AG04449 (cell line): ENCODE measurements around the gene MIER2.

Experiments used
- CTCF ChIA-PET: fragments of 350-600 bp; formaldehyde crosslinking; extraction: SDS; loops from one replicate; lab custom pipeline; 2021; ENCODE audit warnings: antibody characterized with exemption; lab: Yijun Ruan, JAX
- POLR2A ChIA-PET: fragments of 400-600, 350-600 bp; formaldehyde crosslinking; extraction: SDS; loops from one replicate; lab custom pipeline; 2020; ENCODE audit warnings: antibody characterized with exemption, inconsistent platforms; lab: Yijun Ruan, JAX
- DNase-seq: peaks from one replicate; pipeline ENCODE4 v3.0.0-alpha.2; 2010; ENCODE audit warnings: low read depth, low spot score
- H3K4me3 ChIP-seq: 2 replicates; pipeline ENCODE4 v1.5.1; 2011; ENCODE audit warnings: low read depth, mild to moderate bottlenecking, control low read depth, low read length
- CTCF ChIP-seq: IDR thresholded peaks from one replicate; pipeline ENCODE4 v1.5.1; 2011; ENCODE audit warnings: mild to moderate bottlenecking, moderate library complexity, low read length, control low read depth, inconsistent platforms; ENCODE audit not compliant: insufficient read depth; ENCODE audit errors: missing control alignments

MIER2 gene

GRCh38 chr19:311813-312261, 32.8 kb downstream of the MIER2 start:
- ChIA-PET POLR2A (no interaction called here), CTCF (no interaction called here)
- no peak for TF ChIP-seq CTCF
- H3K4me3 ChIP-seq, result no peak overlapping the region
- no peak for DNase-seq

DNA sequence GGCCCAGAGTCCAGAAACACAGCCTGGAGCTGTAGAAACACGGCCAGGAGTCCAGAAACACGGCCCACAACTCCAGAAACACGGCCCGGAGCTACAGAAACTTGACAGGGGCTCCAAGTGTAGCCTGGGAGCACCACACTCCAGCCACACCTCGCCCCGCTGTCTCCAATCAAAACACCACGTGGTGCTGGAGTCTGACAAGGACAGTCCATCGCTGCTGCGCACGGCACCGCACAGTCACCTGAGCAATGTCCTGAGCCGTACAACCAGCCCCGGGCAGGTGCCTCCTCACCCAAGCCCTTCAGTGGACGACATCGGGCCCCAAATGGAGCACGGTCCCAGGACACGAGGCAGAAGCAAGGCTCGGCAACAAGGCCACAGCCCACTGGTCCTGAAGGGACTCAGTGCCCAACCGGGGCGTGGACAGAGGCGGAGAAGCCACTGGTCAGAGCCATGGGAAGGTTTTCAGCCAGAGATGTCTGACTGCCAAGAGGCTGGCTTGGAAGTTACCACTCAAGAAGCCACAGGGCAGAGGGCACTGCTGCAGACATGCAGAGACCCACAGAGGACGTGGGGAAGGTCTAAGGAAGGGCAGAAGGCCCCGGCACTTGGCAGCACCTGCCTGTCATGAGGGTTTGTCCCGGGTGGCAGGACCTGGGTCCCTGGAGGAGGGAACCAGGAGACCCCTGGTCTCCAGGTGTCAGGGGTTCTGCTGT, 33.7 kb downstream of the MIER2 start:
- TF ChIP-seq CTCF, result no peak
- H3K4me3 ChIP-seq, result no peak overlapping the region
- DNase-seq, result no peak
- CTCF ChIA-PET, result interaction anchor here (1.3 kb wide), 1 partner anchor 15 kb away, joined by 6 read pairs; no protein-coding TSS in a partner anchor
- POLR2A ChIA-PET, result interaction anchor here (1.0 to 1.1 kb wide), 2 partner anchors 15 to 32 kb away, joined by 4 to 5 read pairs; no protein-coding TSS in a partner anchor

- POLR2A ChIA-PET, result interaction anchor here (0.6 to 1.1 kb wide), 3 partner anchors 11 to 33 kb away, joined by 3 to 5 read pairs (median 4); no protein-coding TSS in a partner anchor
- peak; percentile 11 for TF ChIP-seq CTCF
- peak overlapping the region; percentile 52 for H3K4me3 ChIP-seq
- DNase-seq, result no peak
- CTCF ChIA-PET, result interaction anchor here (0.8 to 1.3 kb wide), 2 partner anchors 15 to 196 kb away, joined by 5 to 6 read pairs; no protein-coding TSS in a partner anchor
These were observed 34.4 kb downstream of the MIER2 start for GRCh38 chr19:310141-310651.

GRCh38 chr19:309206-309565, 35.4 kb downstream of the MIER2 start:
- POLR2A ChIA-PET, result no interaction called here
- no peak for TF ChIP-seq CTCF
- DNase-seq, result no peak
- CTCF ChIA-PET, result no interaction called here
- H3K4me3 ChIP-seq, result no peak overlapping the region

DNA sequence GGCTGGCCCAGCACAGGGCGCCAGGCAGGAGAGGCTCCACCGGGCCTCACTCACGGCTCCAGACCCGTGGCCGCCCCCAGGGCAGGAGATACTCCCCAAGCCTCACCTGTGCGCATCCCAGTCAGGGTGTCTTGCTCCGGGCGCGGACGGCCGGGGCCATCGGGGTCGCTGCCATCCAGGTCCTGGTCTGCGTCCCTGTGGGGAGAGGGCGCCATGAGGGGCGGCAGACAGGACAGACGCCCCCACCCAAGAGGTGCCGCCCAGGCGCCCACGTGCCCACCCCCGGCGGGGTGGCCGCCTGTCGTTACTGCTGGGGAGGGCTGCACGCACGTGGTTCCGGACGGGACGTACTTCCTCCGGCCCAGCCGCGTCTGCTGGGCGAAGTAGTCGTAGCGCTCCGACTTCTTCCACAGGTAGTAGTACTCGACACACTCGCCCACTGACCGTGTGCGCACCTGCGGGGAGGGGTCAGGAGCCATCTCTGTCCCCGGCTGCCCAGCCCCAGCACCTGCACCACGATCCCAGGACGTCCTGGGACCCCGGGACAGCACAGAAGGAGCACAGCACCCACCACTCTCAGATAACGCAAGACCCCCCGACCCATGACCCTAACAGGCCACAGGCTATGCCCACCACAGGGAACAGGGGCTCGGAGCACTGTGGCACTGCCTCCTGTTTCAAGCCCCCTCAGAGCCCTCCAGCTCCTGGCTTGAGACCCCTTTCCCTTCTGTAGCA, 36.0 kb downstream of the MIER2 start:
- CTCF ChIA-PET, result no interaction called here

More for the DNA sequence above, 36.0 kb downstream of the MIER2 start:
- POLR2A ChIA-PET, result no interaction called here
- no peak for DNase-seq
- H3K4me3 ChIP-seq, result no peak overlapping the region
- no peak for TF ChIP-seq CTCF
